Measurements from ENCODE around the gene CIP2A.

DNA sequence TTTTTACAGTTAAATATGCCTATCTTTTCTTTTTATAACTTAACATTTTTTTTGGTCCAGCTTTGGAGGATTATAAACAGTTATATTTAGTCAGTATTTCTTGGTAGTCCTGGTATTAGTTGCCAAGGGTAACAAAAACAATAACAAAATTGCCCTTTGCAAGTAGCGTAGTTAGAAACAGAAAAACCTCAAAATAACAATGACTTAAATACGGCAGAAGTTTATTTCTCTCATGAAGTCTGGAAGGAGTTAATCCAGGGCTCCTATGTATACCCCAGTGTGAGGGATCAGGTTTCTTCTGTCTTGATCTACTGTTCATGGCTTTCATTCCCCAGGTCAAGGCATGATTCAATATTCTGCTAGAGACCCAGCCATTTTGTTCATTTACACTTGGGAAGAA lies 64.7 kb downstream of the CIP2A start:
- TF ChIP-seq TAF1 (conservative IDR thresholded peaks at IDR 0.05) (no peak), YY1 (IDR thresholded peaks at IDR 0.05) (no peak), GABPA (IDR thresholded peaks at IDR 0.05 in 1 of 2, conservative IDR thresholded peaks at IDR 0.05 in 1 of 2) (no peak), SP1 (IDR thresholded peaks at IDR 0.05) (no peak), RXRA (IDR thresholded peaks at IDR 0.05) (no peak), EGR1 (IDR thresholded peaks at IDR 0.05; ENCODE audit: low read depth in 2 of 2) (no peak), JUND (IDR thresholded peaks at IDR 0.05) (no peak), MAX (IDR thresholded peaks at IDR 0.05) (no peak)
- TF ChIP-seq, protein P1, sequence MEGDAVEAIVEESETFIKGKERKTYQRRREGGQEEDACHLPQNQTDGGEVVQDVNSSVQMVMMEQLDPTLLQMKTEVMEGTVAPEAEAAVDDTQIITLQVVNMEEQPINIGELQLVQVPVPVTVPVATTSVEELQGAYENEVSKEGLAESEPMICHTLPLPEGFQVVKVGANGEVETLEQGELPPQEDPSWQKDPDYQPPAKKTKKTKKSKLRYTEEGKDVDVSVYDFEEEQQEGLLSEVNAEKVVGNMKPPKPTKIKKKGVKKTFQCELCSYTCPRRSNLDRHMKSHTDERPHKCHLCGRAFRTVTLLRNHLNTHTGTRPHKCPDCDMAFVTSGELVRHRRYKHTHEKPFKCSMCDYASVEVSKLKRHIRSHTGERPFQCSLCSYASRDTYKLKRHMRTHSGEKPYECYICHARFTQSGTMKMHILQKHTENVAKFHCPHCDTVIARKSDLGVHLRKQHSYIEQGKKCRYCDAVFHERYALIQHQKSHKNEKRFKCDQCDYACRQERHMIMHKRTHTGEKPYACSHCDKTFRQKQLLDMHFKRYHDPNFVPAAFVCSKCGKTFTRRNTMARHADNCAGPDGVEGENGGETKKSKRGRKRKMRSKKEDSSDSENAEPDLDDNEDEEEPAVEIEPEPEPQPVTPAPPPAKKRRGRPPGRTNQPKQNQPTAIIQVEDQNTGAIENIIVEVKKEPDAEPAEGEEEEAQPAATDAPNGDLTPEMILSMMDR (IDR thresholded peaks at IDR 0.05; ENCODE audit: low read depth, low read length, missing input control): no peak
- TF ChIP-seq, protein P2, sequence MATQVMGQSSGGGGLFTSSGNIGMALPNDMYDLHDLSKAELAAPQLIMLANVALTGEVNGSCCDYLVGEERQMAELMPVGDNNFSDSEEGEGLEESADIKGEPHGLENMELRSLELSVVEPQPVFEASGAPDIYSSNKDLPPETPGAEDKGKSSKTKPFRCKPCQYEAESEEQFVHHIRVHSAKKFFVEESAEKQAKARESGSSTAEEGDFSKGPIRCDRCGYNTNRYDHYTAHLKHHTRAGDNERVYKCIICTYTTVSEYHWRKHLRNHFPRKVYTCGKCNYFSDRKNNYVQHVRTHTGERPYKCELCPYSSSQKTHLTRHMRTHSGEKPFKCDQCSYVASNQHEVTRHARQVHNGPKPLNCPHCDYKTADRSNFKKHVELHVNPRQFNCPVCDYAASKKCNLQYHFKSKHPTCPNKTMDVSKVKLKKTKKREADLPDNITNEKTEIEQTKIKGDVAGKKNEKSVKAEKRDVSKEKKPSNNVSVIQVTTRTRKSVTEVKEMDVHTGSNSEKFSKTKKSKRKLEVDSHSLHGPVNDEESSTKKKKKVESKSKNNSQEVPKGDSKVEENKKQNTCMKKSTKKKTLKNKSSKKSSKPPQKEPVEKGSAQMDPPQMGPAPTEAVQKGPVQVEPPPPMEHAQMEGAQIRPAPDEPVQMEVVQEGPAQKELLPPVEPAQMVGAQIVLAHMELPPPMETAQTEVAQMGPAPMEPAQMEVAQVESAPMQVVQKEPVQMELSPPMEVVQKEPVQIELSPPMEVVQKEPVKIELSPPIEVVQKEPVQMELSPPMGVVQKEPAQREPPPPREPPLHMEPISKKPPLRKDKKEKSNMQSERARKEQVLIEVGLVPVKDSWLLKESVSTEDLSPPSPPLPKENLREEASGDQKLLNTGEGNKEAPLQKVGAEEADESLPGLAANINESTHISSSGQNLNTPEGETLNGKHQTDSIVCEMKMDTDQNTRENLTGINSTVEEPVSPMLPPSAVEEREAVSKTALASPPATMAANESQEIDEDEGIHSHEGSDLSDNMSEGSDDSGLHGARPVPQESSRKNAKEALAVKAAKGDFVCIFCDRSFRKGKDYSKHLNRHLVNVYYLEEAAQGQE (IDR thresholded peaks at IDR 0.05): no peak
- TF ChIP-seq, protein P3, sequence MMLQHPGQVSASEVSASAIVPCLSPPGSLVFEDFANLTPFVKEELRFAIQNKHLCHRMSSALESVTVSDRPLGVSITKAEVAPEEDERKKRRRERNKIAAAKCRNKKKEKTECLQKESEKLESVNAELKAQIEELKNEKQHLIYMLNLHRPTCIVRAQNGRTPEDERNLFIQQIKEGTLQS (IDR thresholded peaks at IDR 0.05): no peak
